Keratinocyte (primary cell): Measurements from ENCODE around the gene ZNF665. TPM values are rescaled to one million over a fixed set of nuclear protein-coding genes. Genes with fewer than 3 reads are reported as not detected.
"Not testable (repeated sequence)": the region's sequence is repeated elsewhere in the genome, so short reads cannot be mapped to it uniquely, and the experiment has no call there.

Experiments used
- DNase-seq: peaks from one replicate; pipeline ENCODE4 v3.0.0-alpha.2; 2011; ENCODE audit warnings: low read depth, missing footprints, low spot score
- FAIRE-seq: peaks from 2 replicates; lab custom pipeline; 2011; peaks lifted over from hg19 to GRCh38; lab: Jason Lieb, UNC
- H2AFZ ChIP-seq: 2 replicates; pipeline ENCODE4 v1.6.0; 2012; ENCODE audit warnings: low read length, control low read depth, inconsistent platforms; ENCODE audit not compliant: control insufficient read depth
- H3K27ac ChIP-seq: 2 replicates; pipeline ENCODE4 v1.5.1; 2011; ENCODE audit warnings: low read length; ENCODE audit not compliant: control insufficient read depth, insufficient read depth
- H3K27me3 ChIP-seq: 3 replicates; pipeline ENCODE4 v1.6.0; 2011; ENCODE audit warnings: low read length; ENCODE audit not compliant: control insufficient read depth, insufficient read depth; ENCODE audit errors: extremely low read depth
- H3K36me3 ChIP-seq, 2 experiments: 2 replicates in 1 of 2; 3 replicates in 1 of 2; pipeline ENCODE4 v1.5.1; 2011; ENCODE audit warnings: low read length in 2 of 2, mild to moderate bottlenecking in 1 of 2; ENCODE audit not compliant: control insufficient read depth in 2 of 2, insufficient read depth in 2 of 2; ENCODE audit errors: extremely low read depth in 1 of 2
- H3K4me1 ChIP-seq: 3 replicates; pipeline ENCODE4 v1.5.1; 2011; ENCODE audit warnings: low read length; ENCODE audit not compliant: control insufficient read depth, insufficient read depth; ENCODE audit errors: extremely low read depth
- H3K4me2 ChIP-seq: 3 replicates; pipeline ENCODE4 v1.6.0; 2011; ENCODE audit warnings: low read depth, low read length; ENCODE audit not compliant: control insufficient read depth, insufficient read depth; ENCODE audit errors: extremely low read depth
- H3K4me3 ChIP-seq, 3 experiments: fragments of 200-600 bp in 1 of 3; sonication (generic) in 1 of 3; 2 replicates in 2 of 3; 3 replicates in 1 of 3; pipeline ENCODE4 v1.5.1; 2011 to 2016; ENCODE audit warnings: low read length in 3 of 3, mild to moderate bottlenecking in 3 of 3, control low read depth in 2 of 3, inconsistent platforms in 1 of 3, low read depth in 1 of 3, mixed read lengths in 1 of 3, mixed run types in 1 of 3, moderate library complexity in 1 of 3; ENCODE audit not compliant: control insufficient read depth in 2 of 3, insufficient read depth in 2 of 3; ENCODE audit errors: extremely low read depth in 1 of 3
- H3K79me2 ChIP-seq: 2 replicates; pipeline ENCODE4 v1.6.0; 2012; ENCODE audit warnings: low read length; ENCODE audit not compliant: control insufficient read depth, insufficient read depth
- H3K9ac ChIP-seq: 3 replicates; pipeline ENCODE4 v1.6.0; 2011; ENCODE audit warnings: low read length; ENCODE audit not compliant: control insufficient read depth, insufficient read depth; ENCODE audit errors: extremely low read depth
- H3K9me1 ChIP-seq: 3 replicates; pipeline ENCODE4 v1.6.0; 2011; ENCODE audit warnings: low read length; ENCODE audit not compliant: control insufficient read depth, insufficient read depth; ENCODE audit errors: extremely low read depth
- H3K9me3 ChIP-seq: 2 replicates; pipeline ENCODE4 v1.5.1; 2012; ENCODE audit warnings: low read depth, low read length; ENCODE audit not compliant: control insufficient read depth
- H4K20me1 ChIP-seq: 3 replicates; pipeline ENCODE4 v1.6.0; 2011; ENCODE audit warnings: low read length; ENCODE audit not compliant: control insufficient read depth, insufficient read depth; ENCODE audit errors: extremely low read depth
- CTCF ChIP-seq, 3 experiments: IDR thresholded peaks in 1 of 3; conservative IDR thresholded peaks in 1 of 3; optimal IDR thresholded peaks in 1 of 3; 2 replicates in 2 of 3; 3 replicates in 1 of 3; pipeline versions ENCODE3 to v1.5.1; 2011; ENCODE audit warnings: low read length in 3 of 3, mild to moderate bottlenecking in 3 of 3, moderate library complexity in 2 of 3, control low read depth in 1 of 3, inconsistent platforms in 1 of 3; ENCODE audit not compliant: insufficient read depth in 2 of 3; ENCODE audit errors: extremely low read depth in 1 of 3
- EZH2 ChIP-seq: IDR thresholded peaks from one replicate; pipeline ENCODE4 v1.6.1; 2012; ENCODE audit warnings: inconsistent platforms, mild to moderate bottlenecking, low read length, moderate library complexity
- dilution Hi-C: fragments of 300-500 bp; cut with MboI; formaldehyde crosslinking; loops from one replicate; pipeline ENCODE4 v1.7.0; 2020; ENCODE audit warnings: low sequenced_read_pairs; ENCODE audit not compliant: extremely low pct_ligation_motif_present
- polyA plus RNA-seq, 5 experiments: library from polyadenylated mRNA; depleted of rRNA in 3 of 5; stranded (reverse) in 3 of 5; stranded (forward) in 1 of 5; unstranded in 1 of 5; fragments of >200 nt; gene quantifications; 1 replicate in 1 of 5; 2 replicates in 3 of 5; 3 replicates in 1 of 5; pipeline versions ENCODE4 v1.2.1 to v1.2.3, GENCODE V29; 2011 to 2012; ENCODE audit warnings: missing spikeins in 2 of 5, low read depth in 1 of 5, low replicate concordance in 1 of 5

The ZNF665 gene
- polyA plus RNA-seq, 1 donor (not counting 4 experiments of a cell fraction or from before 2014, with no cell fraction given): 2.7 TPM

- no peak overlapping the region for H3K4me3 ChIP-seq
- dilution Hi-C loops: no loop called here
- H3K36me3 ChIP-seq: no peaks in the 10 kb centered on the region
- H3K4me2 ChIP-seq: no peak overlapping the region
- no peak for FAIRE-seq
- no peak overlapping the region for H3K9ac ChIP-seq
- H4K20me1 ChIP-seq: no peaks in the 10 kb centered on the region
- no peak overlapping the region for H2AFZ ChIP-seq
- H3K27me3 ChIP-seq: no peaks in the 10 kb centered on the region
- no peaks in the 10 kb centered on the region for H3K9me1 ChIP-seq
- no peak for DNase-seq
- TF ChIP-seq EZH2: no peak
- no peak for TF ChIP-seq CTCF (optimal IDR thresholded peaks at IDR 0.05 in 1 of 3, IDR thresholded peaks at IDR 0.05 in 1 of 3, conservative IDR thresholded peaks at IDR 0.05 in 1 of 3; ENCODE audit: extremely low read depth in 1 of 3, insufficient read depth in 2 of 3, low read length in 3 of 3)
- no peaks in the 10 kb centered on the region for H3K79me2 ChIP-seq
- H3K27ac ChIP-seq: no peak overlapping the region
- H3K9me3 ChIP-seq: peaks cover 4% of the 10 kb centered on the region
- no peaks in the 10 kb centered on the region for H3K4me1 ChIP-seq
Observed at GRCh38 chr19:53224606-53225005, 31.4 kb upstream of the ZNF665 start.

- FAIRE-seq, H4K20me1 ChIP-seq, H3K4me3 ChIP-seq, H3K9me3 ChIP-seq, H3K27me3 ChIP-seq, H3K9ac ChIP-seq, H3K9me1 ChIP-seq, H3K4me1 ChIP-seq, H3K4me2 ChIP-seq, H3K79me2 ChIP-seq, DNase-seq, dilution Hi-C loops, H3K36me3 ChIP-seq, H3K27ac ChIP-seq, H2AFZ ChIP-seq: not testable (repeated sequence)
Observed at GRCh38 chr19:53222716-53223115, 29.6 kb upstream of the ZNF665 start.

- Histone ChIP-seq H3K79me2 (no peaks in the 10 kb centered on the region), H3K27ac (no peak overlapping the region), H2AFZ (no peak overlapping the region), H3K9me3 (peaks cover 26% of the 10 kb centered on the region), H3K27me3 (no peaks in the 10 kb centered on the region), H3K9ac (no peak overlapping the region), H3K4me3 (no peak overlapping the region), H3K4me1 (no peaks in the 10 kb centered on the region), H3K9me1 (no peaks in the 10 kb centered on the region), H3K36me3 (peaks cover 0 to 7% of the 10 kb centered on the region in 2 experiments), H3K4me2 (no peak overlapping the region), H4K20me1 (no peaks in the 10 kb centered on the region)
- no peak for DNase-seq
- no peak for FAIRE-seq
- TF ChIP-seq EZH2: no peak
- no peak for TF ChIP-seq CTCF (optimal IDR thresholded peaks at IDR 0.05 in 1 of 3, IDR thresholded peaks at IDR 0.05 in 1 of 3, conservative IDR thresholded peaks at IDR 0.05 in 1 of 3; ENCODE audit: extremely low read depth in 1 of 3, insufficient read depth in 2 of 3, low read length in 3 of 3)
- dilution Hi-C loops: no loop called here
Observed at GRCh38 chr19:53212703-53213320, 19.7 kb upstream of the ZNF665 start.

- DNase-seq, H3K4me3 ChIP-seq, H3K27ac ChIP-seq, H4K20me1 ChIP-seq, H3K4me2 ChIP-seq, H3K4me1 ChIP-seq, H2AFZ ChIP-seq, FAIRE-seq, H3K27me3 ChIP-seq, H3K36me3 ChIP-seq, H3K9ac ChIP-seq, H3K9me1 ChIP-seq, dilution Hi-C loops, H3K79me2 ChIP-seq: not testable (repeated sequence)
- H3K9me3 ChIP-seq: peaks cover 25% of the 10 kb centered on the region
Observed at GRCh38 chr19:53211554-53211953, 18.4 kb upstream of the ZNF665 start.
